K562 (cell line): ENCODE results near the gene SEMA5A. TPM values are rescaled to one million over a fixed set of nuclear protein-coding genes. Genes with fewer than 3 reads are reported as not detected.

ENCODE experiments used
- ATAC-seq: fragments of 200-7000 bp; cut with Tn5 transposase; 3 replicates; pipeline ENCODE4 v1.9.1; 2020; ENCODE audit warnings: moderate library complexity
- BruUV-seq: library from RNA; stranded (reverse); fragments of 400-500 nt; replicated peaks from 2 replicates; lab custom pipeline; 2021; lab: Mats Ljungman, UMichigan
- CTCF ChIA-PET: fragments of 300-600 bp; formaldehyde crosslinking; extraction: SDS; loops from one replicate; lab custom pipeline; 2021; ENCODE audit warnings: low intra/inter-chr PET ratio; lab: Yijun Ruan, JAX
- POLR2A ChIA-PET: fragments of 300-600, 350-650 bp; sonication (Branson Sonifier 250); formaldehyde crosslinking; extraction: SDS; loops from one replicate; lab custom pipeline; 2021; ENCODE audit warnings: antibody characterized with exemption, inconsistent platforms; lab: Yijun Ruan, JAX
- DNase-seq, 4 experiments: peaks; one replicate each; pipeline versions ENCODE4 v3.0.0 to v3.0.0-alpha.2; 2011 to 2018; ENCODE audit warnings: low spot score in 3 of 4, mixed read lengths in 3 of 4; ENCODE audit errors: extremely low read depth in 1 of 4
- FAIRE-seq: peaks from 2 replicates; lab custom pipeline; 2011; peaks lifted over from hg19 to GRCh38; lab: Jason Lieb, UNC
- H2AFZ ChIP-seq: 2 replicates; pipeline ENCODE4 v1.6.0; 2011; ENCODE audit warnings: low read depth, low read length, control low read depth, inconsistent platforms
- H3K27ac ChIP-seq: fragments of 200-600 bp; 3 replicates; pipeline ENCODE4 v1.8.0; 2011; ENCODE audit warnings: low read depth, mild to moderate bottlenecking, control low read depth, inconsistent platforms, low read length, moderate library complexity, mixed read lengths; ENCODE audit errors: extremely low read depth
- H3K27me3 ChIP-seq, 2 experiments: fragments of 300-600 bp in 1 of 2; 2 replicates in 1 of 2; 3 replicates in 1 of 2; pipeline versions ENCODE4 v1.6.0 to v1.8.0; 2011; ENCODE audit warnings: inconsistent platforms in 2 of 2, low read length in 2 of 2, mild to moderate bottlenecking in 1 of 2, mixed read lengths in 1 of 2, moderate library complexity in 1 of 2; ENCODE audit not compliant: control insufficient read depth in 2 of 2, insufficient read depth in 2 of 2
- H3K36me3 ChIP-seq: fragments of 300-600 bp; 3 replicates; pipeline ENCODE4 v1.8.0; 2011; ENCODE audit warnings: mild to moderate bottlenecking, low read length, inconsistent platforms; ENCODE audit not compliant: control insufficient read depth, insufficient read depth
- H3K4me1 ChIP-seq, 2 experiments: fragments of 200-600 bp in 1 of 2; replicated peaks in 1 of 2; 2 replicates in 1 of 2; 3 replicates in 1 of 2; pipeline versions ENCODE4 v1.5.1 to v1.8.0; 2011; ENCODE audit warnings: inconsistent platforms in 2 of 2, low read length in 2 of 2, mild to moderate bottlenecking in 1 of 2, mixed read lengths in 1 of 2, moderate library complexity in 1 of 2; ENCODE audit not compliant: control insufficient read depth in 2 of 2, insufficient read depth in 2 of 2
- H3K4me2 ChIP-seq: 2 replicates; pipeline ENCODE4 v1.6.1; 2011; ENCODE audit warnings: low read length, control low read depth, inconsistent platforms, mixed read lengths; ENCODE audit not compliant: insufficient read depth
- H3K4me3 ChIP-seq: fragments of 200-600 bp; sonication (generic), shearing (Covaris generic); 2 replicates; pipeline ENCODE4 v1.5.1; 2016; ENCODE audit warnings: control low read depth, inconsistent platforms
- H3K79me2 ChIP-seq: fragments of 200-600 bp; 3 replicates; pipeline ENCODE4 v1.8.0; 2011; ENCODE audit warnings: low read length, inconsistent platforms; ENCODE audit not compliant: control insufficient read depth, insufficient read depth
- H3K9ac ChIP-seq, 2 experiments: 2 replicates each; pipeline versions ENCODE4 v1.6.0 to v1.6.1; 2011; ENCODE audit warnings: low read depth in 2 of 2, low read length in 2 of 2, control low read depth in 1 of 2, inconsistent platforms in 1 of 2, mild to moderate bottlenecking in 1 of 2, mixed read lengths in 1 of 2; ENCODE audit not compliant: insufficient read depth in 1 of 2
- H3K9me1 ChIP-seq: one replicate; pipeline ENCODE4 v1.6.0; 2011; ENCODE audit warnings: inconsistent platforms, mild to moderate bottlenecking, low read length, moderate library complexity; ENCODE audit not compliant: control insufficient read depth, insufficient read depth
- H3K9me3 ChIP-seq: replicated peaks from 2 replicates; pipeline ENCODE4 v1.5.1; 2011; ENCODE audit warnings: low read depth, low read length, inconsistent platforms; ENCODE audit not compliant: control insufficient read depth, insufficient read depth
- H4K20me1 ChIP-seq: replicated peaks from 2 replicates; pipeline ENCODE4 v1.6.1; 2011; ENCODE audit warnings: low read length, inconsistent platforms, mixed read lengths; ENCODE audit not compliant: control insufficient read depth, insufficient read depth
- DACH1 ChIP-seq: fragments of 450-650 bp; IDR thresholded peaks from 2 replicates; pipeline ENCODE4 v1.6.1; 2018; ENCODE audit not compliant: partially characterized antibody
- E2F3 ChIP-seq: fragments of 250-450 bp; sonication (Bioruptor Pico); IDR thresholded peaks from 2 replicates; pipeline ENCODE4 v1.4.0; 2020; ENCODE audit warnings: mild to moderate bottlenecking
- E2F8 ChIP-seq: fragments of 450-650 bp; IDR thresholded peaks from 2 replicates; pipeline ENCODE4 v1.7.1; 2018; ENCODE audit warnings: mild to moderate bottlenecking, low read depth; ENCODE audit not compliant: partially characterized antibody
- FOXK1 ChIP-seq: sonication (generic); formaldehyde crosslinking; IDR thresholded peaks from 2 replicates; pipeline ENCODE4 v1.8.0; 2022; ENCODE audit warnings: missing genetic modification reagents, mild to moderate bottlenecking, borderline replicate concordance
- HSF4 ChIP-seq: fragments of 250-450 bp; sonication (Bioruptor Pico); IDR thresholded peaks from 2 replicates; pipeline ENCODE4 v2.1.2; 2022; ENCODE audit warnings: mild to moderate bottlenecking, moderate library complexity, borderline replicate concordance
- MEF2D ChIP-seq: conservative IDR thresholded peaks from 2 replicates; pipeline ENCODE4 v1.6.1; 2016; ENCODE audit warnings: low read depth, missing genetic modification characterization, missing compliant biosample characterization
- PHF21A ChIP-seq: fragments of 450-650 bp; IDR thresholded peaks from 2 replicates; pipeline ENCODE4 v1.6.1; 2017; ENCODE audit warnings: low read depth, borderline replicate concordance
- PML ChIP-seq: IDR thresholded peaks from 2 replicates; pipeline ENCODE4 v1.6.1; 2012; ENCODE audit warnings: low read length, inconsistent platforms
- RFX5 ChIP-seq: IDR thresholded peaks from 2 replicates; pipeline ENCODE4 v1.6.1; 2011; ENCODE audit warnings: low read depth, mild to moderate bottlenecking, improper control_type of control experiment, low read length
- TEAD2 ChIP-seq: fragments of 450-650 bp; IDR thresholded peaks from 2 replicates; pipeline ENCODE4 v1.6.1; 2016; ENCODE audit warnings: missing genetic modification characterization, control low read depth, missing compliant biosample characterization
- TOE1 ChIP-seq, 2 experiments: fragments of 450-650 bp in 1 of 2; sonication (generic) in 1 of 2; formaldehyde crosslinking in 1 of 2; IDR thresholded peaks; 2 replicates each; pipeline versions ENCODE4 v1.7.1 to v1.8.0; 2016 to 2022; ENCODE audit warnings: borderline replicate concordance in 2 of 2, mild to moderate bottlenecking in 2 of 2, antibody characterized with exemption in 1 of 2, inconsistent platforms in 1 of 2, low read depth in 1 of 2, missing genetic modification reagents in 1 of 2, moderate library complexity in 1 of 2
- ZBTB17 ChIP-seq: fragments of 450-650 bp; formaldehyde crosslinking; IDR thresholded peaks from 2 replicates; pipeline ENCODE4 v1.4.0; 2020; ENCODE audit warnings: mild to moderate bottlenecking
- ZC3H4 ChIP-seq: sonication (generic); formaldehyde crosslinking; IDR thresholded peaks from 2 replicates; pipeline ENCODE4 v1.9.0; 2021; ENCODE audit warnings: missing genetic modification reagents, borderline replicate concordance
- ZFP91 ChIP-seq: sonication (generic); formaldehyde crosslinking; IDR thresholded peaks from 2 replicates; pipeline ENCODE4 v1.8.0; 2022; ENCODE audit warnings: mild to moderate bottlenecking, missing genetic modification reagents
- ZFX ChIP-seq: sonication (generic); formaldehyde crosslinking; IDR thresholded peaks from 2 replicates; pipeline ENCODE4 v1.8.0; 2022; ENCODE audit warnings: mild to moderate bottlenecking, missing genetic modification reagents, moderate library complexity
- ZNF444 ChIP-seq: fragments of 250-450 bp; sonication (Bioruptor Pico); IDR thresholded peaks from 2 replicates; pipeline ENCODE4 v1.4.0; 2020; ENCODE audit warnings: mild to moderate bottlenecking, moderate library complexity
- ZNF75A ChIP-seq: fragments of 450-650 bp; formaldehyde crosslinking; IDR thresholded peaks from 2 replicates; pipeline ENCODE4 v1.4.0; 2020; ENCODE audit warnings: mild to moderate bottlenecking
- ZNF766 ChIP-seq: fragments of 200-800 bp; sonication (Bioruptor generic); conservative IDR thresholded peaks from 2 replicates; pipeline ENCODE4 v1.6.1; 2016; ENCODE audit warnings: missing genetic modification characterization, missing compliant biosample characterization
- WGBS: fragments of 100-300 bp; shearing (Covaris generic); methylation state at CpG from one replicate; pipeline ENCODE4 v1.1.6; 2016; ENCODE audit warnings: low coverage, mixed read lengths; ENCODE audit not compliant: insufficient coverage; ENCODE audit errors: missing lambda C conversion rate; 5-methylcytosine and 5-hydroxymethylcytosine counted together
- in situ Hi-C: fragments of 300-500 bp; cut with MboI; formaldehyde crosslinking; loops from 4 replicates; pipeline ENCODE4 v1.15.0; 2018; ENCODE audit warnings: inconsistent platforms, mixed read lengths
- intact Hi-C: fragments of 100-400 bp; cut with micrococcal nuclease; formaldehyde crosslinking; loops from 2 replicates; pipeline ENCODE4 v1.14.2; 2022
- polyA plus RNA-seq, 8 experiments: library from polyadenylated mRNA; depleted of rRNA in 4 of 8; stranded (reverse) in 5 of 8; unstranded in 3 of 8; fragments of >200 nt; fragmentation: Nextera tagmentation in 2 of 8; fragmentation: Illumina TruSeq in 1 of 8; extraction: Ambion mirVana in 2 of 8; extraction: Trizol in 1 of 8; gene quantifications; 2 replicates each; pipeline versions ENCODE4 v1.2.1 to v1.2.3, GENCODE V29; 2011 to 2014; ENCODE audit warnings: inconsistent platforms in 1 of 8, missing spikeins in 1 of 8
- total RNA-seq, 7 experiments: library from RNA; depleted of rRNA in 6 of 7; stranded (reverse); fragments of >200 nt in 6 of 7; fragmentation: Illumina TruSeq in 2 of 7; extraction: Trizol in 2 of 7; gene quantifications; 2 replicates each; pipeline versions ENCODE4 v1.2.1 to v1.2.3, GENCODE V29; 2011 to 2021; ENCODE audit warnings: low replicate concordance in 1 of 7

The SEMA5A gene
- total and polyA plus RNA-seq, 9 of the 15 experiments (the other 6 are each of a cell fraction or from before 2014, with no cell fraction given) = 0.02 TPM; not detected in 8

- TF ChIP-seq TEAD2 (tag) = no peak
- TF ChIP-seq ZNF75A = no peak
- TF ChIP-seq ZNF766 (CRISPR knock-in tag) = no peak
These were observed 18.9 kb upstream of the SEMA5A start (continued) for GRCh38 chr5:9564752-9565151.

- DNase-seq (no peak), ATAC-seq (no peak), FAIRE-seq (no peak)
- in situ Hi-C loops = no loop called here
- no peaks in the 10 kb centered on the region for H3K36me3 ChIP-seq
- no peaks in the 10 kb centered on the region for H3K79me2 ChIP-seq
- 0% methylated on average over 7 of the region's 7 CpGs for WGBS
- CTCF ChIA-PET = no interaction called here
- H3K9me1 ChIP-seq = no peaks in the 10 kb centered on the region
- POLR2A ChIA-PET = no interaction called here
- no peak overlapping the region for H3K4me3 ChIP-seq
- no peak overlapping the region for H3K4me2 ChIP-seq
- no peaks in the 10 kb centered on the region for H3K27me3 ChIP-seq
- intact Hi-C loops = no loop called here
- H4K20me1 ChIP-seq = no peaks in the 10 kb centered on the region
- no peaks in the 10 kb centered on the region for H3K4me1 ChIP-seq
- H2AFZ ChIP-seq = no peak overlapping the region
- H3K9ac ChIP-seq = no peak overlapping the region
- no peaks in the 10 kb centered on the region for H3K9me3 ChIP-seq
- BruUV-seq = no TSS peak
- no peak overlapping the region for H3K27ac ChIP-seq
- TF ChIP-seq E2F8 = no peak
- TF ChIP-seq ZFP91 (CRISPR knock-in tag) = no peak
- no peak for TF ChIP-seq MEF2D
- TF ChIP-seq E2F3 (CRISPR knock-in tag) = no peak
- TF ChIP-seq ZNF444 (CRISPR knock-in tag) = no peak
- no peak for TF ChIP-seq ZBTB17 (CRISPR knock-in tag)
- no peak for TF ChIP-seq HSF4
- no peak for TF ChIP-seq FOXK1
- TF ChIP-seq ZNF75A = no peak
- no peak for TF ChIP-seq RFX5
- TF ChIP-seq DACH1 = no peak
- TF ChIP-seq TOE1 (IDR thresholded peaks at IDR 0.05; ENCODE audit: borderline replicate concordance) = no peak
- no peak for TF ChIP-seq TOE1 (CRISPR knock-in tag; IDR thresholded peaks at IDR 0.05; ENCODE audit: borderline replicate concordance, low read depth)
- TF ChIP-seq ZFX (CRISPR knock-in tag) = no peak
- no peak for TF ChIP-seq PML
- no peak for TF ChIP-seq ZC3H4 (CRISPR knock-in tag)
- TF ChIP-seq PHF21A = no peak
These were observed 16.3 kb upstream of the SEMA5A start for GRCh38 chr5:9562141-9562540.
